ENCODE results near the gene TMC8. TPM values are rescaled to one million over a fixed set of nuclear protein-coding genes. Genes with fewer than 3 reads are reported as not detected.
"Not testable (repeated sequence)": the region's sequence is repeated elsewhere in the genome, so short reads cannot be mapped to it uniquely, and the experiment has no call there.

TMC8 gene
- total RNA-seq, 4 donors from 2014 or later, result 10.0 to 66.8 (median 22.5) TPM

GRCh38 chr17:78113804-78114785 is 16.5 kb upstream of the TMC8 start:
- Histone ChIP-seq H3K4me3 (no peak overlapping the region), H3K27me3 (no peaks in the 10 kb centered on the region), H3K4me1 (peaks cover 0 to 17% (median 10%) of the 10 kb centered on the region in 4 donors), H3K27ac (peak overlapping the region in 1 of 4 donors; percentile 66), H3K9me3 (no peaks in the 10 kb centered on the region), H3K36me3 (peaks cover 0 to 41% (median 0%) of the 10 kb centered on the region in 3 donors)
- TF ChIP-seq, protein P1, sequence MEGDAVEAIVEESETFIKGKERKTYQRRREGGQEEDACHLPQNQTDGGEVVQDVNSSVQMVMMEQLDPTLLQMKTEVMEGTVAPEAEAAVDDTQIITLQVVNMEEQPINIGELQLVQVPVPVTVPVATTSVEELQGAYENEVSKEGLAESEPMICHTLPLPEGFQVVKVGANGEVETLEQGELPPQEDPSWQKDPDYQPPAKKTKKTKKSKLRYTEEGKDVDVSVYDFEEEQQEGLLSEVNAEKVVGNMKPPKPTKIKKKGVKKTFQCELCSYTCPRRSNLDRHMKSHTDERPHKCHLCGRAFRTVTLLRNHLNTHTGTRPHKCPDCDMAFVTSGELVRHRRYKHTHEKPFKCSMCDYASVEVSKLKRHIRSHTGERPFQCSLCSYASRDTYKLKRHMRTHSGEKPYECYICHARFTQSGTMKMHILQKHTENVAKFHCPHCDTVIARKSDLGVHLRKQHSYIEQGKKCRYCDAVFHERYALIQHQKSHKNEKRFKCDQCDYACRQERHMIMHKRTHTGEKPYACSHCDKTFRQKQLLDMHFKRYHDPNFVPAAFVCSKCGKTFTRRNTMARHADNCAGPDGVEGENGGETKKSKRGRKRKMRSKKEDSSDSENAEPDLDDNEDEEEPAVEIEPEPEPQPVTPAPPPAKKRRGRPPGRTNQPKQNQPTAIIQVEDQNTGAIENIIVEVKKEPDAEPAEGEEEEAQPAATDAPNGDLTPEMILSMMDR (IDR thresholded peaks at IDR 0.05), result no peak
- no peak for TF ChIP-seq POLR2A (IDR thresholded peaks at IDR 0.05)
- no peak for DNase-seq

- no peak for DNase-seq
- Histone ChIP-seq H3K4me3 (no peak overlapping the region), H3K27me3 (no peaks in the 10 kb centered on the region), H3K9me3 (no peaks in the 10 kb centered on the region), H3K4me1 (peaks cover 0 to 17% (median 10%) of the 10 kb centered on the region in 4 donors), H3K27ac (no peak overlapping the region), H3K36me3 (peaks cover 0 to 32% (median 0%) of the 10 kb centered on the region in 3 donors)
- TF ChIP-seq, protein P1 (IDR thresholded peaks at IDR 0.05), result no peak
- no peak for TF ChIP-seq POLR2A (IDR thresholded peaks at IDR 0.05)
Observed at GRCh38 chr17:78114831-78115723, 15.5 kb upstream of the TMC8 start.

- H3K9me3 ChIP-seq, H3K27ac ChIP-seq, H3K4me3 ChIP-seq, H3K27me3 ChIP-seq, DNase-seq: not testable (repeated sequence)
- peaks cover 0 to 17% (median 11%) of the 10 kb centered on the region in 4 donors for H3K4me1 ChIP-seq
- H3K36me3 ChIP-seq, result peaks cover 0 to 31% (median 0%) of the 10 kb centered on the region in 3 donors
Observed at GRCh38 chr17:78115803-78116202, 14.8 kb upstream of the TMC8 start.

DNA sequence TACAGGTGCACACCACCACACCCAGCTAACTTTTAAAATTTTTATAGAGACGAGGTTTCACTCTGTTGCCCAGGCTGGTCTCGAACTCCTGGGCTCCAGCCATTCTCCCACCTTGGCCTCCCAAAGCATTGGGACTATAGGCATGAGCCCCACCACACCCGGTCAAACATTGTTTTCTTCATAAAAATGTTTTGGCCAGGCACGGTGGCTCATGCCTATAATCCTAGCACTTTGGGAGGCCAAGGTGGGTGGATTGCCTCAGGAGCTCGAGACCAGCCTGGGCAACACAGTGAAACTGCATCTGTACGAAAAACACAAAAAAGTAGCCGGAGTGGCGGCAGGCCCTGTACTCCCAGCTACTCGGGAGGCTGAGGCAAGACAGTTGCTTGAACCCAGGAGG is 14.2 kb upstream of the TMC8 start:
- peaks cover 0 to 27% (median 0%) of the 10 kb centered on the region in 3 donors for H3K36me3 ChIP-seq
- H3K27ac ChIP-seq, result no peak overlapping the region
- H3K9me3 ChIP-seq, result no peaks in the 10 kb centered on the region
- no peaks in the 10 kb centered on the region for H3K27me3 ChIP-seq
- TF ChIP-seq, protein P1 (IDR thresholded peaks at IDR 0.05), result no peak
- TF ChIP-seq POLR2A (IDR thresholded peaks at IDR 0.05), result no peak
- no peak for DNase-seq
- H3K4me3 ChIP-seq, result no peak overlapping the region
- H3K4me1 ChIP-seq, result peaks cover 0 to 17% (median 14%) of the 10 kb centered on the region in 4 donors

GRCh38 chr17:78117027-78117981 is 13.3 kb upstream of the TMC8 start:
- H3K27me3 ChIP-seq, result no peaks in the 10 kb centered on the region
- DNase-seq, result peak in 1 of 3 donors; percentile 65
- TF ChIP-seq, protein P1 (IDR thresholded peaks at IDR 0.05), result peak in 4 of 6 experiments; percentile 29 to 67 (median 62)
- TF ChIP-seq POLR2A (IDR thresholded peaks at IDR 0.05), result no peak
- peaks cover 0 to 24% (median 19%) of the 10 kb centered on the region in 4 donors for H3K4me1 ChIP-seq
- peak overlapping the region in 1 of 4 donors; percentile 31 for H3K27ac ChIP-seq
- H3K9me3 ChIP-seq, result no peaks in the 10 kb centered on the region
- peaks cover 0 to 22% (median 0%) of the 10 kb centered on the region in 3 donors for H3K36me3 ChIP-seq
- no peak overlapping the region for H3K4me3 ChIP-seq

Measured in Peyer's patch (tissue), 4 donors.